SJCRH30 (cell line): ENCODE measurements around the gene RBP2. TPM values are rescaled to one million over a fixed set of nuclear protein-coding genes. Genes with fewer than 3 reads are reported as not detected.

ENCODE experiments used
- DNase-seq, 2 experiments: peaks; one replicate each; pipeline ENCODE4 v3.0.0-alpha.2; 2015 to 2020
- H3K27ac ChIP-seq: fragments of 250-450 bp; sonication (Bioruptor Pico); 2 replicates; pipeline ENCODE4 v1.5.1; 2020; ENCODE audit warnings: mild to moderate bottlenecking, moderate library complexity
- H3K27me3 ChIP-seq: fragments of 250-450 bp; sonication (Bioruptor Pico); 2 replicates; pipeline ENCODE4 v1.5.1; 2020; ENCODE audit warnings: mild to moderate bottlenecking, moderate library complexity
- H3K36me3 ChIP-seq: fragments of 250-450 bp; sonication (Bioruptor Pico); 2 replicates; pipeline ENCODE4 v1.5.1; 2020; ENCODE audit warnings: mild to moderate bottlenecking, moderate library complexity
- H3K4me1 ChIP-seq: fragments of 250-450 bp; sonication (Bioruptor Pico); 2 replicates; pipeline ENCODE4 v1.5.1; 2020; ENCODE audit warnings: mild to moderate bottlenecking, moderate library complexity
- H3K4me3 ChIP-seq: fragments of 250-450 bp; sonication (Bioruptor Pico); 2 replicates; pipeline ENCODE4 v1.5.1; 2020; ENCODE audit warnings: mild to moderate bottlenecking, moderate library complexity
- H3K9me3 ChIP-seq: fragments of 250-450 bp; sonication (Bioruptor Pico); replicated peaks from 2 replicates; pipeline ENCODE4 v1.5.1; 2020; ENCODE audit warnings: mild to moderate bottlenecking, moderate library complexity
- total RNA-seq: library from RNA; depleted of rRNA; stranded (reverse); fragments of >200 nt; shearing (Covaris generic); gene quantifications from 2 replicates; pipeline ENCODE4 v1.2.3, GENCODE V29; 2014

Gene RBP2
- total RNA-seq, 1 experiment from 2014 or later = not detected

GRCh38 chr3:139465636-139466035 lies 10.7 kb downstream of the RBP2 start:
- Histone ChIP-seq H3K36me3 (no peaks in the 10 kb centered on the region), H3K4me1 (no peaks in the 10 kb centered on the region), H3K27ac (no peak overlapping the region), H3K27me3 (no peaks in the 10 kb centered on the region), H3K9me3 (no peaks in the 10 kb centered on the region), H3K4me3 (no peak overlapping the region)
- no peak for DNase-seq

GRCh38 chr3:139463466-139463865 lies 12.8 kb downstream of the RBP2 start:
- no peaks in the 10 kb centered on the region for H3K36me3 ChIP-seq
- no peaks in the 10 kb centered on the region for H3K9me3 ChIP-seq
- H3K27me3 ChIP-seq = no peaks in the 10 kb centered on the region
- no peak for DNase-seq
- no peak overlapping the region for H3K27ac ChIP-seq
- H3K4me3 ChIP-seq = no peak overlapping the region
- no peaks in the 10 kb centered on the region for H3K4me1 ChIP-seq

GRCh38 chr3:139460529-139460928 lies 15.8 kb downstream of the RBP2 start:
- Histone ChIP-seq H3K4me3 (no peak overlapping the region), H3K4me1 (peaks cover 15% of the 10 kb centered on the region), H3K9me3 (no peaks in the 10 kb centered on the region), H3K27ac (no peak overlapping the region), H3K36me3 (no peaks in the 10 kb centered on the region), H3K27me3 (no peaks in the 10 kb centered on the region)
- no peak for DNase-seq

GRCh38 chr3:139460076-139460475 lies 16.2 kb downstream of the RBP2 start:
- Histone ChIP-seq H3K36me3 (no peaks in the 10 kb centered on the region), H3K4me3 (no peak overlapping the region), H3K9me3 (no peaks in the 10 kb centered on the region), H3K27me3 (no peaks in the 10 kb centered on the region), H3K4me1 (peaks cover 15% of the 10 kb centered on the region), H3K27ac (no peak overlapping the region)
- no peak for DNase-seq

- DNase-seq = no peak
- Histone ChIP-seq H3K27me3 (no peaks in the 10 kb centered on the region), H3K36me3 (no peaks in the 10 kb centered on the region), H3K4me1 (peaks cover 15% of the 10 kb centered on the region), H3K27ac (no peak overlapping the region), H3K4me3 (no peak overlapping the region), H3K9me3 (no peaks in the 10 kb centered on the region)
These were observed 18.0 kb downstream of the RBP2 start for GRCh38 chr3:139458348-139458747.

DNA sequence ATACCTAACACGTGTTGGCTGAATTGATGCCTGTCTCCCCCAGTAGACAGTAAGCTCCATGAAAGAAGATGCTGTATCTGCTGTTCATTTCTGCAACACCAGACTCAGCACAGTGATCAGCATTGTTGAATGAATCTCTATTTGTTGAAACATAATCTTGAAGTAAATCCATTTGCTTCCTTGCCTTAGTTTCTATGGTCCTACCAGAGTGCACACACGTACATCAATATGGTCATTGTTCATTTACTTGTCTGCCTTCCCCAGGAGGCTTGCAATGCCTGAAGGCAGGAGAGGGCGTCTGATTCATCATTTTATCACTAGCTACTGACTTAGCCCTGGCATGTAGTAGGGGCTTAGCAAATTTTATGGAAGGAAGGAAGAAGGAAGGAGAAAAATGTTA lies 19.2 kb downstream of the RBP2 start:
- H3K36me3 ChIP-seq = no peaks in the 10 kb centered on the region
- no peaks in the 10 kb centered on the region for H3K27me3 ChIP-seq
- DNase-seq = peak; percentile 51 to 79
- peaks cover 15% of the 10 kb centered on the region for H3K4me1 ChIP-seq
- no peak overlapping the region for H3K4me3 ChIP-seq
- no peak overlapping the region for H3K27ac ChIP-seq
- no peaks in the 10 kb centered on the region for H3K9me3 ChIP-seq

DNA sequence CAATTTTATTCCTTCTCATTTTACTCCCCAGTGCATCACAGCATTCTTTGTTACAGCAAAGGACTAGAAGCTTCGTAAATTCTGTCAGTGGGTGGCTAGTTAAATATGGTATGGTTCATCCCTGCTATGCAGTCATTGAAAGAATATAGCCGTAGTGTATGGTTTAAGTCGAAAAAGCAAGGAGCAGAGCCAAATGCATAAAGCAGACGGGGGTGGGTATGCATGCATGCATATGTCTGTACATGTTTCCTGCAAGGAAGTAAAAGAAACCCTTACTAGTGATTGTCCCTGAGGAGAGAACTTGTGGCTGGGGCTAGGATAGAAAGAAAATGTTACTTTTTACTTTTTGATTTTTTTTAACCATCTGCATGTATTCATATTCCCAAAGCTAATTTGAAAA lies 19.9 kb downstream of the RBP2 start:
- Histone ChIP-seq H3K9me3 (no peaks in the 10 kb centered on the region), H3K4me3 (no peak overlapping the region), H3K27me3 (no peaks in the 10 kb centered on the region), H3K4me1 (peaks cover 15% of the 10 kb centered on the region), H3K27ac (no peak overlapping the region), H3K36me3 (no peaks in the 10 kb centered on the region)
- no peak for DNase-seq

DNA sequence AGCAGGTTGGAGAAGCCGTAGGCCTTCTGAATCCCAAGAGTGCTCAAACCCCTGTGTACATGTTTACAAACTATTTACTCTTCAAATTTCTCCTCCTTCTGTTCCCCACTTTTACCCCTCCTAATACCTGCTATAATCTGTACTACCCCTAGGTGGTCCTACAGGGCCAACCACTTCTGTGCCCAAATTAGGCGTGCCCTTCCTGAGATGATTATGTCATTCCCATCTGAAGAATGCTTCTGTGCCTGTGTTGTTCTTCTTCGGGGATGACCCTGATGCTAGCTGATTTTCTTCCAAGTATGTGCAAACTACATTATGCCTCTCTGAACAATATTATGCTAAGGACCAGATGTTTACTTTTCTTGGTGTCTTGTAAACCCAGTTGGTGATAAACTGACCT lies 20.5 kb downstream of the RBP2 start:
- H3K27me3 ChIP-seq = no peaks in the 10 kb centered on the region

GRCh38 chr3:139455206-139455605 lies 21.1 kb downstream of the RBP2 start:
- Histone ChIP-seq H3K36me3 (no peaks in the 10 kb centered on the region), H3K4me1 (peaks cover 15% of the 10 kb centered on the region), H3K27me3 (no peaks in the 10 kb centered on the region), H3K9me3 (no peaks in the 10 kb centered on the region), H3K4me3 (no peak overlapping the region), H3K27ac (no peak overlapping the region)
- no peak for DNase-seq

More for the DNA sequence above, 20.5 kb downstream of the RBP2 start:
- Histone ChIP-seq H3K27ac (no peak overlapping the region), H3K36me3 (no peaks in the 10 kb centered on the region), H3K9me3 (no peaks in the 10 kb centered on the region), H3K4me1 (peaks cover 15% of the 10 kb centered on the region), H3K4me3 (no peak overlapping the region)
- peak in 1 of 2 experiments; percentile 38 for DNase-seq

DNA sequence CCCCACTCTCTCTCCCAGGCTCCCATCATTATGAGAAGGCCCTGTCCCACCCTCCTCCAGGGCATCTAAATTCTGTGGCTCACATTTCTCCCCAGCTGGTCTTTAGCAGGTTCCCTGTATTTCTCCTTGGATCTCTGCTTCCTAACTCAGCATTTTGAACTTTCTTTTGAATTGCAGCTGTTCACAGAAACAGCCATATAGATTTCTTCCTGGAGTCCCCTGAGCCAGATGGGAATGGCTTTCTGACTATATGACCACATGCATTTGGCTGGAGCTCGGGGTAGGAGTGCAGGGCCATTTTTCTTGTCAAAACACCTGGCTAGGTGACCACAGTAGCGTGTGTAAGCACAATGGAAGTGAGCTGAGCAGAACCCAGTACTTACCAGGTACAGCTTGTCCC lies 22.0 kb downstream of the RBP2 start:
- Histone ChIP-seq H3K9me3 (no peaks in the 10 kb centered on the region), H3K4me3 (no peak overlapping the region), H3K36me3 (no peaks in the 10 kb centered on the region), H3K27ac (no peak overlapping the region), H3K27me3 (no peaks in the 10 kb centered on the region), H3K4me1 (peaks cover 15% of the 10 kb centered on the region)
- DNase-seq = peak in 1 of 2 experiments; percentile 70

DNA sequence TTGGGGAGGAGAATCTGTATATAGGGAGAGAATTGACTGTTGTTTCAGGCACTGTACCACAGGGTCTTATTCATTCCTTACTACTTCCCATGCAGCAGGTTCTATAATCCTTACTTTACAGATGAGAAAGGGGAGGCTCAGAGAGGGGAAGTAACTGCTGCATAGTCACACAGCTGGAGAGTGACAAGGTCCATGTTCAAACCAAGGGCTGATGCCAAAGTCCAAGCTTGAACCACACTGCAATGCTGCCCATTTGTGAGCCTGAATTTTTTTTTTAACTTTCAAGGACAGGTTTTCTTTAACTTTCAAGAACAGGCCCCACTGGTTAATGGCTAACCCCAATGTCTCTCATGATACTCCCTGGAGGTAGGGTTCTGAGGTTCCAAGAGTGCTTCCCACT lies 26.2 kb downstream of the RBP2 start:
- Histone ChIP-seq H3K27ac (no peak overlapping the region), H3K36me3 (no peaks in the 10 kb centered on the region), H3K9me3 (no peaks in the 10 kb centered on the region), H3K4me1 (0 out of 2 replicates have a peak, but pooled peaks cover 4% of the 10 kb centered on the region), H3K27me3 (no peaks in the 10 kb centered on the region), H3K4me3 (no peak overlapping the region)
- no peak for DNase-seq

GRCh38 chr3:139449566-139449965 lies 26.8 kb downstream of the RBP2 start:
- Histone ChIP-seq H3K27me3 (no peaks in the 10 kb centered on the region), H3K4me1 (0 out of 2 replicates have a peak, but pooled peaks cover 4% of the 10 kb centered on the region), H3K4me3 (no peak overlapping the region), H3K27ac (no peak overlapping the region), H3K9me3 (no peaks in the 10 kb centered on the region), H3K36me3 (no peaks in the 10 kb centered on the region)
- no peak for DNase-seq

DNA sequence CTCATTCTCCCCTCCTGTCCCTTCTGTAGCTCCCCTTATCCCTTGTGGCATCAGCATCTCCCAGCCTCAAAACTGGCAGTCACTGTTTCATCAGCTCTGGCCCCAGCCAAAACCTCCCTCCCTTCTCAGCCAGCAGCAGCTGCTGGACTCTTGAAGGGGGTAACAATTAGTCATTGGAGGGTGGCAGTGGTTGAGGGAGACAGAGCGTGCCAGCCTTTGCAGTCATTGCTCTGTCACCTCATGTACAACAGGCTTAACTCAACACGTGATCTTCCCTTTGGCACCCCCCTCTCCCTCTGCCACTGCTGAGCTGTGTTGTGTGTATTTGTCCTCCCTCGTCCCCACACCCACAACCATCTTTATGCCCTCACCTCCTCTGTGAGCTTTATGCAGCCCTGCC lies 28.2 kb downstream of the RBP2 start:
- Histone ChIP-seq H3K27me3 (no peaks in the 10 kb centered on the region), H3K4me1 (0 out of 2 replicates have a peak, but pooled peaks cover 4% of the 10 kb centered on the region), H3K27ac (no peak overlapping the region), H3K9me3 (no peaks in the 10 kb centered on the region), H3K4me3 (no peak overlapping the region), H3K36me3 (no peaks in the 10 kb centered on the region)
- DNase-seq = peak; percentile 43 to 54

DNA sequence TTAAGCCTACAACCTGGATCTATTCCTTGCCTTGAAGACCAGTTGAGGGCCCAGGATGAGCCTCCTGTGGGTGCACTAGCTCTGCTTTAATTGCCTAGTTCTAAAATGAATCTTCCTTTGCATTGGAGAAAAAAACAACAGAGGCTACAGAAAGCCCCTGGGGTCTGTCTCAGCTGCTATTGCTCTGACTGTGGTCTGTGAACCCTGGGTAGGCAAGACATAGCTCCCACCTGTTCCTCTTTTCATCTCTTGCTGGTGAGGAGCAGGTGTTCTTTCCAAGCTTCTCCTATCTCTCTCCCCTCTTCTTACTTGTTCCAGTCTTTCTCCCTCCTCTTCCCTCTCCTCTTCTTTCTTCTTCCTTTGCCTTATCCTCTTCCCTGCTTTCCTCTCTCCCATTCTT lies 28.8 kb downstream of the RBP2 start:
- Histone ChIP-seq H3K27ac (no peak overlapping the region), H3K4me3 (no peak overlapping the region), H3K36me3 (no peaks in the 10 kb centered on the region), H3K27me3 (no peaks in the 10 kb centered on the region), H3K4me1 (peaks cover 7% of the 10 kb centered on the region; the same call in 1 of the 2 replicates), H3K9me3 (no peaks in the 10 kb centered on the region)
- DNase-seq = peak; percentile 33 to 68

DNA sequence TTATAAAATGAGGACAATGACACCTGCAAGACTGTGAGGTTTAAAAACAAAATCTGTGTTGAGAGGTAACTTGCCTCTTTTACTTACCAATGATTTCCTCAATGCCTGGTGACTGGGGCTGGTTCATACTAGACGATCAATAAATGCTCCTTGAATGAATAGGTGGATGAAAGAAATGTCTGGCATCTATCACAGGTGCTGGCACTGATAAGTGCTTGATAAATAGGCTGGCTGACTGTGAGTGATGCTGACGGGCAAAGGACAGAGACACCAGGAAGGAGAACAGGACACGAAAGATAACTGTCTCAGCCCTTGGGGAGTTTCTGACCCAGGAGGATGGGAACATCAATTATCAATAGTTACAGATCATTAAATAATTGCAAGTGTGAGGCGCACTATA lies 31.9 kb downstream of the RBP2 start:
- Histone ChIP-seq H3K4me3 (no peak overlapping the region), H3K36me3 (no peaks in the 10 kb centered on the region), H3K27ac (no peak overlapping the region), H3K4me1 (peaks cover 33% of the 10 kb centered on the region), H3K9me3 (no peaks in the 10 kb centered on the region), H3K27me3 (no peaks in the 10 kb centered on the region)
- DNase-seq = no peak

DNA sequence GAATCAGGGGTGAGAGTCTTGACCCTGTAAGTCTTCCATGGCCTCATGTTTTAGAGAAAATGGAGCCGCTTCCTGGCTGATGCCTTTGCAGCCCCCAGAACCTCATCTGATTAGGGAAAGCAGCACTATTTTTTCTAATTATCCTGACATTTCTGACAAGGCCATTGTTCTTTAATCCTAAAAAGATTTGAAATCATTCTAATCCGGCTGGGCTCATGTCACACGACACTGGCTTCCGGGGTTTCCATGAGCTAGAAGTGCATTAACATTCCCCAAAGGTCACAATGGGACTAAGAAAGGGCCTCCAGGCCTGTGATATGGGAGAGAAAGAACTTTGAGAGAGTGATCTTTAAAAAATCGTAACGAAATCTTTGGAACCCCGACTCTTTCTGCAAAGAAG lies 33.1 kb downstream of the RBP2 start:
- no peaks in the 10 kb centered on the region for H3K36me3 ChIP-seq
- H3K27ac ChIP-seq = no peak overlapping the region
- no peak overlapping the region for H3K4me3 ChIP-seq
- H3K4me1 ChIP-seq = peaks cover 43% of the 10 kb centered on the region
- no peaks in the 10 kb centered on the region for H3K27me3 ChIP-seq
- no peaks in the 10 kb centered on the region for H3K9me3 ChIP-seq
- DNase-seq = no peak
